ENCODE data around the gene RYR3.
"Not testable (repeated sequence)": the region's sequence is repeated elsewhere in the genome, so short reads cannot be mapped to it uniquely, and the experiment has no call there.

RYR3 gene

GRCh38 chr15:33598382-33598781 lies 287.6 kb downstream of the RYR3 start:
- not testable (repeated sequence) for DNase-seq

GRCh38 chr15:33600212-33600611 lies 289.4 kb downstream of the RYR3 start:
- no peak for DNase-seq

GRCh38 chr15:33601461-33601860 lies 290.7 kb downstream of the RYR3 start:
- no peak for DNase-seq

- no peak for DNase-seq
These were observed 297.9 kb downstream of the RYR3 start for GRCh38 chr15:33608714-33609113.

GRCh38 chr15:33612721-33613304 lies 302.0 kb downstream of the RYR3 start:
- DNase-seq: no peak

GRCh38 chr15:33616475-33616874 lies 305.7 kb downstream of the RYR3 start:
- DNase-seq: no peak

- DNase-seq: no peak
These were observed 307.6 kb downstream of the RYR3 start for GRCh38 chr15:33618350-33618749.

- DNase-seq: no peak
These were observed 310.4 kb downstream of the RYR3 start for GRCh38 chr15:33621141-33621540.

- DNase-seq: no peak
These were observed 312.2 kb downstream of the RYR3 start for GRCh38 chr15:33623010-33623409.

- no peak for DNase-seq
These were observed 313.7 kb downstream of the RYR3 start for GRCh38 chr15:33624439-33624838.

GRCh38 chr15:33629647-33630046 lies 318.9 kb downstream of the RYR3 start:
- DNase-seq: no peak

- no peak for DNase-seq
These were observed 325.5 kb downstream of the RYR3 start for GRCh38 chr15:33636234-33636633.

- no peak for DNase-seq
These were observed 326.2 kb downstream of the RYR3 start for GRCh38 chr15:33636958-33637357.

GRCh38 chr15:33638453-33638852 lies 327.7 kb downstream of the RYR3 start:
- no peak for DNase-seq

GRCh38 chr15:33639051-33639450 lies 328.3 kb downstream of the RYR3 start:
- DNase-seq: no peak

GRCh38 chr15:33639456-33639855 lies 328.7 kb downstream of the RYR3 start:
- no peak for DNase-seq

GRCh38 chr15:33639978-33640377 lies 329.2 kb downstream of the RYR3 start:
- peak; percentile 91 for DNase-seq

GRCh38 chr15:33641069-33641468 lies 330.3 kb downstream of the RYR3 start:
- DNase-seq: no peak

- no peak for DNase-seq
These were observed 333.5 kb downstream of the RYR3 start for GRCh38 chr15:33644304-33644703.

- no peak for DNase-seq
These were observed 336.0 kb downstream of the RYR3 start for GRCh38 chr15:33646744-33647143.

- DNase-seq: no peak
These were observed 338.6 kb downstream of the RYR3 start for GRCh38 chr15:33649217-33649933.

- peak; percentile 31 for DNase-seq
These were observed 344.1 kb downstream of the RYR3 start for GRCh38 chr15:33654860-33655259.

GRCh38 chr15:33655488-33655887 lies 344.7 kb downstream of the RYR3 start:
- no peak for DNase-seq

- DNase-seq: no peak
These were observed 345.4 kb downstream of the RYR3 start for GRCh38 chr15:33656168-33656567.

- DNase-seq: no peak
These were observed 349.4 kb downstream of the RYR3 start for GRCh38 chr15:33660151-33660550.

All from NCI-H524 treated with DMSO at 0.1 percent for 48 hours (cell line).